ENCODE data around the gene TMEM217.

TMEM217 gene

DNA sequence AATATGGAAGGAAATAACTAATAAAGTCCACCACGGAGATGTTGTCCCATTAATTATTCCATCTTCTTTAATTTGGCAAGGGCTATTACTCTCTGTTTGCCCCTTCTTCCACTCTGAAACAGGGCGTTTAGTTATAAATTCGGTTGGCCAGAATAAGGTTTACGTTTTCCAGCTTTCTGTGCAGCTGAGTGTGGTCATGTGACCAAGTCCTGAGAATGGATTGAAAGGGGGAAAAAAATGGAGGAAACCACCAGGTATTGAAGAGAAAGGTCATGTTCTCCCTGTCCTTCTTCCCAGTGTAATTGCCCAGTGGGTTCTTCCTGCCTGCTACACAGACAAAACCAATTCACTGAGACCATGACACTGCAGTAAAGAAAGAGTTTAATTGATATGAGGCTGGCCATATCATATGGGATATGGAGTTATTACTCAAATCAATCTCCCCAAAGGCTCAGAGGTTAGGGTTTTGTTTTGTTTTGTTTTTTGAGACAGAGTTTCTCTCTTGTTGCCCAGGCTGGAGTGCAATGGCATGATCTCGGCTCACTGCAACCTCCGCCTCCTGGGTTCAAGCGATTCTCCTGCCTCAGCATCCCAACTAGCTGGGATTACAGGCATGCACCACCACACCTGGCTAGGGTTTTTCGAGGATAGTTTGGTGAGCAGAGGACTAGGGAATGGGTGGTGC is 14.7 kb downstream of the TMEM217 start:
- DNase-seq = no peak

DNA sequence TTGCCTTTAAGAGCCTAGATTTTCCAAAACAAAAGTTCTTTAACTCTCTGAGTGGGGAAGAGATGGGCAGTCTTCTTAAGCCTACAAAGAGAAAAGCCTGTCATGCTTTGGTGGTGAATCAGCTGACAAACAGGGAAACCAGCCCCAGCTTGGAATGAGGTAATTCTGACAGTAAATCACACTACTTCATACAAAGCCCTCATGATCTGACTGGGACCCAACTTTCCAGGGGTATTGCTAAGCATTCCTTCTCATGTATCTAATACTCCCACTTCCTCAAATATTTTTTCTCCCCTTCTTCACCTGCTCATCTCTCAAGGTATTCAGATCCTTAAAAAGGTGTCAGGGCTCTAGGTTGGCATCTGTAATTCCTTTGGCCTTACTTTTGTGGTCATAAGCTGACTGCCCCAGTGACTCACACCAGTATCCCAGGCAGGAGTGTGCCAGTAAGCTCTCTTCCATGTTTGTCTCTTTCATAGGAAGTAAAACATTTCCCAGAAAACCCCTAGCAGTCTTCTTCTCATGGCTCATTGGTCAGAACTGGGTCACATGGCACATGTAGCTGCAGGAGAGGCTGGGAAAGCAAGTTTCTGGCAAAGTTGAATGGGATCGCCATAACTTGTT is 15.4 kb downstream of the TMEM217 start:
- DNase-seq = no peak

DNA sequence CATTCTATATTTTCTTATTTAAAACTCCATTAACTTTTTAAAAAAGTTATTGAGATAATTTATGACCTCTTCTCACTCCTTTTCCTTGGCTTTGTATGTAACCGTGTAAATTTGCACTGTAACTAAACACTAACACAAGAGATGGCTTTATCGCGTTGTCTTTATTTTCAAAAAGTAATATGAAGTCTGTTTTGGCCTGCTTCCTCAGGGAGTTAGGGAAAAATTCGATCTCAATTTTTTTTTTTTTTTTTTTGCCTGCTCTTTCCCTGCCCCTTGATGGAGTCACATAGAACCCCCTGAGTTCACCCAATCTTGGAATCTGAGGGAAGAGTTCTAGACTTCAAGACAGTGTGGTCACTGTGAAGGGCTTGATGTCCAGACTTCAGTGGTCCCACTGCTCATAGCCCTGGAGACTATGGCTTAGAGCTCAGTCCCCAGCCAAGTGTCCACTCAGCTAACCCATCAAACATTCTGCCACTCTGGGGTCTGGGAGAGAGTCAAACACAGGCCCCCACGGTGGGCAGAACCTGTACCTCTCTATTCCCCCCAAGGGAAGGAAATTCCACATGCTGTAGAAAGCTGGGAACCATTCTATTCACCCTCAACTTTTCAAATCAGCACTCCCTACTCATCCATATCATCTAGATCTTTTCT is 16.0 kb downstream of the TMEM217 start:
- no peak for DNase-seq

GRCh38 chr6:37241131-37241530 is 16.8 kb downstream of the TMEM217 start:
- no peak for DNase-seq

- DNase-seq = peak; percentile 86
These were observed 17.8 kb downstream of the TMEM217 start for GRCh38 chr6:37239950-37240713.

- no peak for DNase-seq
These were observed 18.4 kb downstream of the TMEM217 start for GRCh38 chr6:37239526-37239925.

- no peak for DNase-seq
These were observed 19.6 kb downstream of the TMEM217 start for GRCh38 chr6:37238381-37238780.

GRCh38 chr6:37237789-37238188 is 20.2 kb downstream of the TMEM217 start:
- no peak for DNase-seq

- DNase-seq = no peak
These were observed 21.0 kb downstream of the TMEM217 start for GRCh38 chr6:37236921-37237320.

DNA sequence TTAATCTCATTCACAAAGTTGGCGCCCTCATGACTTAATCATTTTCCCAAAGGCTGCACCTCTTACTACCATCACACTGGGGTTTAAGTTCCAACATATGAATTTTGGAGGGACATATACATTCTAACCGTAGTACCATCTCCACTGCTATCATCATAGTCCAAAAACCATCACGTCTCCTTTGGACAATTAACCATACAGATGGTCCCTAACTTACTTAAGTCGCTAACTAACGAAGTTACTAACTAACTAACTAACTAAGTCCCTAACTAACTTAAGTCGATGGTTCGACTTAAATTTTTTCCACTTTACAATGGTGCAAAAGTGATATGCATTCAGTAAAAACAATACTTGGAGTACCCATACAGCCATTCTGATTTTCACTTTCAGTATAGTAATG is 24.4 kb downstream of the TMEM217 start:
- no peak for DNase-seq

DNA sequence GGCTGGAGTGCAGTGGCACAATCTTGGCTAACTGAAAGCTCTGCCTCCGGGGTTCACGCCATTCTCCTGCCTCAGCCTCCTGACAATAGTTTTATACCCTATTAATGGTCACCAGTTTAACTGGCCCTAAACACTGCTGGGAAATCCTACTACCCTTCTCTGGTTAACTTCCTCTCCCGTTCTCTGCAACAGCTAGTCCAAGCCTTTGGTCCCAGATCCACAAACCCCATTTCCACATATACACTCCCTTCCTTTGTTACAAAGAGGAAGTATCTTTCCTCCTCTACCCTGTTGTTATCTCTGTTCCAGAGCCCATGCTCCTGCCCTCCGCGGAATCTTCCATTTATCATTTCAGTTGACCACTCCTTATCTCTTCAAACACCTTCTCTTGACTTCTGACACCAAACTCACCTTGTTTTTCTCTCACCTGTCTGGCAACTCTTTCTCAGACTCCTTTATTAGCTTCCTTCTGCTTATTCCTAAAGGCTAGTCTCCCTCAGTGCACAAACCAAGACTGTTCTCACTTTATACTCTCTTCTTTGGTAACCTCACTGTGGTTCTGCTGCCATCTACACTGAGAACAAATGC is 25.4 kb downstream of the TMEM217 start:
- DNase-seq = no peak

DNA sequence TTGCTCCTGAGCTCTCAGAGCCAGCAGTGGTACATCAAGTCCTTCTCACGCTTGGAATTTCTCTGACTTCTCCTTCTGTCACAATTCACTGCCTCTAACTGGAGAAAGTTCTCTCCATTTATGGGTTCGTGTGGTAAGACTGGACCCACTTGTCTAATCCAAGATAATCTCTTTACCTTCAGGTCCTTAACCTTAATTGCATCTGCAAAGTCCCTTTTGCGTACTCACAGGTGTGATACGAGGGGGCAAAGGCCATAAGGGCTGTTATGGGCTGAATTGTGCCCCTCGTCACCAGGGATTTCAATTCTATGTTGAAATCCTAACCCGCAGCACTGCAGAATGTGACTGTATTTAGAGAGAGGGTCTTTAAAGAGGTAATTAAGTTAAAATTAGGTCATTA is 27.8 kb downstream of the TMEM217 start:
- DNase-seq = no peak

GRCh38 chr6:37225350-37226169 is 32.4 kb downstream of the TMEM217 start:
- no peak for DNase-seq

GRCh38 chr6:37222992-37223391 is 35.0 kb downstream of the TMEM217 start:
- DNase-seq = no peak

GRCh38 chr6:37222125-37222967 is 35.6 kb downstream of the TMEM217 start:
- peak; percentile 99 for DNase-seq

DNA sequence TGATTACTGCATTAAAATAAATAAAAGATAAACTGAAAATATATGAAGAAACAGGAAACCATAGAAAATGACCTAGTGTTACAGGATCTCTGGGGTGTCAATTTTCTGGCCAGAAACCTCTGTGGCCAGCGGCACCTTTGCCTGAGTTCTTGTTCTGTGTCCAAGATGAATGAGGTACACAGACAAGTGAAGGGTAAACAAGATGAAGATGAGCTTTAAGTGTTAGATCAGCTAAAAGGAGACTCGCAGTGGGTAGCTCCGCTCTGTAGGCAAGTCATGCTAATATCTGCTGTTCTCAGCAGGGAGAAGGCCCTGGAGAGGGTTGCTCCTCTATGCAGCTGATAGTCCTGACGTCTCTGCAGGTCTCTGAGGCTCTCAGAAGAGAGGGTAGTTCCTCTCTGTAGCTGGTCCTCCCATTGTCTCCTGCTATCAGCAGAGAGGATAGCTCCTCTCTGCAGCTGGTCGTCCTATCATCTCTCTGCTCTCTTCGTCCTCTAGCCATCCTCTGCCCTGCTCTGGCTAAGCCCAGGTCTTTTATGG is 36.3 kb downstream of the TMEM217 start:
- DNase-seq = no peak

GRCh38 chr6:37218511-37218910 is 39.4 kb downstream of the TMEM217 start:
- DNase-seq = no peak

DNA sequence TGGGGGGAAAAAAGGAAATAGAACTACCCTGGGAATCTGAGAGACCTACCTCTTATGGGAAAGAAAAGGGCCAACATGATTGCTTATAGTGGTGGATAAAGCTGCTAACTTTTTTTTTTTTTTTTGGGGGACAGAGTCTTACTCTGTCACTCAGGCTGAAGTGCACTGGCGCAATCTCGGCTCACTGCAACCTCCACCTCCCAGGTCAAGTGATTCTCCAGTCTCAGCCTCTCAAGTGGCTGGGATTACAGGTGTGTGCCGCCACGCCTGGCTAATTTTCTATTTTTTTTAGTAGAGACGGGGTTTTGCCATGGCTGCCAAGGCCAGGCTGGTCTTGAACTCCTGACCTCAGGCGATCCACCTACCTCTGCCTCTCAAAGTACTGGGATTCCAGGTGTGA is 39.9 kb downstream of the TMEM217 start:
- DNase-seq = peak; percentile 24

DNA sequence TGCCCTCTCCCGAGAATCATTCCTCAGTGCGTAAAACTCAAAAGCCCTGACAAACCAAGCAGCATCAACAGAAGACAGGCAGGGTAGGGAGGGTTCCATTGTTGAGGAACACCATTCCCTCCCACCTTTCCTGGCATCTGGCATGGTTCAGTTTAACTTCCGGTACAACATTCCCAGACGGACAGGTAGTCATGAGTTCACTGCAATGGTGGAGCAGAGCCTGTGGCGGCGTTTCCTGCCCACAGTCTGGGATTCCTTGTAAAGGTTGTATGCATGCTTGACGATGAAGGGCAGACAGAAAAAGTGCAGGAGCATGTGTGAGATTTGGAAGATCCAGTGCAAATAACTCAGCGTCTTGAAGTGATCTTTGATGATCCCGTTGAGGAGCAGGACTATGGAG is 45.7 kb downstream of the TMEM217 start:
- DNase-seq = no peak

DNA sequence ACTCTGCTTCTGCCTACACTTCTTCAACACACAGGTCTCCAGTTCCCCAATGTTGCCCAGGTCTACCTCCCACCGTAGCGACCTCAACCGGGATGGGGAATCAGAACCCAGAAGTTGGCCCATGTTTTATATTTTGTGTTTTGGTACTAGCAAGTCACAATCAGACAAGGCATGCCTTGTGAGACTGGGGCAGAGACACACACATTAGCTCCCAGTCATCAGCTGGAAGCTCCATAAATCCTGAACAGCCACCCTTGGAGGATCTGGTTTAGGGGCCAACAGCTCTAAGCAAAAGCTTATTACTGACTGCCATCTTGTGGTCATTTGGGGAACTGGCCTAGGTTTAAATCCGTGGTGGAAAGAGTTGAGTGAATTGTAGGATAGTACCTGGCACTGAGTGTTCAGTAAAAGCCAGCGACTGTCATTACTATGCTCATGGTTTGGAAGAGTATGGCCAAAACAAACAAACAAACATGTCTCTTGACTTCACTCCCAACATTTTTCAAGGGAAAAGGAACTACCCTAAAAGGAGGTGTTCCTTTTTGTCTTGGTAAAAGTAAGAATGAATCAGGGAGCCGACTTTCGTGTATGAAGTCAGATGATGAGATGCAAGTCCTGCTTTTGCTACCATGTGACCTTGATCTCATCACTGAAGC is 47.5 kb downstream of the TMEM217 start:
- DNase-seq = peak; percentile 46
